HG02970 (cell line): ENCODE results near the gene TBC1D24.

Experiments used
- ATAC-seq: cut with Tn5 transposase; IDR thresholded peaks from one replicate; pipeline ENCODE4 v1.9.1; 2021; ENCODE audit warnings: mild to moderate bottlenecking, moderate library complexity, moderate number of reproducible peaks; ENCODE audit not compliant: unreplicated experiment, low FRiP score

Gene TBC1D24

GRCh38 chr16:2449118-2449517 lies 25.8 kb upstream of the TBC1D24 start:
- ATAC-seq = no peak

GRCh38 chr16:2450535-2450934 lies 24.4 kb upstream of the TBC1D24 start:
- no peak for ATAC-seq

GRCh38 chr16:2450975-2451381 lies 23.9 kb upstream of the TBC1D24 start:
- ATAC-seq = no peak

- ATAC-seq = no peak
Measured at GRCh38 chr16:2451851-2452320, 23.0 kb upstream of the TBC1D24 start.

- no peak for ATAC-seq
Measured at GRCh38 chr16:2452650-2453049, 22.3 kb upstream of the TBC1D24 start.

- ATAC-seq = no peak
Measured at GRCh38 chr16:2455081-2455845, 19.7 kb upstream of the TBC1D24 start.

DNA sequence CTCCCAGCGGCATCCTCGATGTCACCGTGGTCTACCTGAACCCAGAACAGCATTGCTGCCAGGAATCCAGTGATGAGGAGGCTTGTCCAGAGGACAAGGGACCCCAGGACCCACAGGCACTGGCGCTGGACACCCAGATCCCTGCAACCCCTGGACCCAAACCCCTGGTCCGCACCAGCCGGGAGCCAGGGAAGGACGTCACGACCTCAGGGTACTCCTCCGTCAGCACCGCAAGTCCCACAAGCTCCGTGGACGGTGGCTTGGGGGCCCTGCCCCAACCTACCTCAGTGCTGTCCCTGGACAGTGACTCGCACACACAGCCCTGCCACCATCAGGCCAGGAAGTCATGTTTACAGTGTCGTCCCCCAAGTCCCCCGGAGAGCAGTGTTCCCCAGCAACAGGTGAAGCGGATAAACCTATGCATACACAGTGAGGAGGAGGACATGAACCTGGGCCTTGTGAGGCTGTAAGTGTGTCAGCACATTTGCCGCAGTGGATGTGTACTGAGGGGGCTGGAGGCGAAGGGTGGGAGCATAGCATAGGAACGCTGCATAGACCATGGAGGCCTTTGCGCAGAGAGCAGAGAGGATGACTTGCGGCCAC lies 18.3 kb upstream of the TBC1D24 start:
- no peak for ATAC-seq

DNA sequence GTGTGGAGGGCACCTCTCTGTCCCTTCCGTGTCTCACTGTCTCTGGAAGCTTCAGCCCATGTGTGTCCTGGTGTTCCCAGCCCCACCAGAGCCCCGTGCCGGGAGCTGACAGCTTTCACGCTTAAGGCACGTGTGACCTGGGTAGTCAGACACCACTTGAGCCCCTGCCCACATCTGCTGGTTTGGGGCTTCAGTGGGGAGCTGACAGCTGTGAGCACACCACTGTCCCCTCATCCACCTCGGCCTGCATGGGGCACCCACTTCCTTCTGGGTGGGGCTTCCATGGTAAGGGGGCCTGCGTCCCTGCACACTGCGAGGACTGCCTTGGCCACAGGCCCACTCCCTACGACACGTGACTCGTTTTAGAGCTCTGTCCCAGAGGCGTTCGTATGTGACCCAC lies 17.7 kb upstream of the TBC1D24 start:
- no peak for ATAC-seq

- no peak for ATAC-seq
Measured at GRCh38 chr16:2457946-2458345, 17.0 kb upstream of the TBC1D24 start.

DNA sequence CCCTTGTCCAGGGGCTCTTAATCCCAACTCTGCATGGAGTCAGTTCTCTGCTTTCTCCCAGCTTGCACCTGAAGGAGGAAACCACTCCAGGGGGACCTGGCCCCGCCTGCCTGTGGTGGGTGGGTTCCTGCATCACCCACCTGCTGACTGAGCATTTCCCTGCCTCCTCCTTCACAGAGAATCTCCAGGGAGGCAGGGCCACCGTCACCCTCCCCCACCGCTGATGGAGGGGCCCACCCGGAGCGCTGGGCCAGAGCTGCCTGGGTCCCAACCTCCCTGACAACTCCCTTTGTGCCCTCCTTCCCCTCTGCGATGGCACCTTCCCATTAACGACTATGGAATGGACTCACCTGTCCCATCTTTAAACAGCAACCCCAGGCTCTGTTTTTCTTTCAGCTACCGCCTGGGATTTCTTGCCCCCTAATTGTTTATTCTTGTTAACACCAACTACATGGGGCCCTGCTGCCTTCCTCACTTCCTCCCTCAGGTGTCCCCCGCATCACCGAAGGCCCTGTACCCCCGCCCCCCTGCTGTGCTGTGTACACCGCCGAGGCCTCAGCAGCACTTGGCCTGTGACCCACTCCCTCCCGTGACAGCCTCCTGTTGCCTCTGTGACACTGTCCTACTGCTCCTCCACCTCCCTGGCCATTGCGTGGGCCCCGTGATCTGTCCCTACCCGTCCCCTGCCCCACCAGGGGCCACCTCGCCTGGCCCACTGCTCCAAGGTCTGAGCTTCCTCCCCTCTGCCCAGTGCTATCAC lies 15.9 kb upstream of the TBC1D24 start:
- ATAC-seq = no peak

DNA sequence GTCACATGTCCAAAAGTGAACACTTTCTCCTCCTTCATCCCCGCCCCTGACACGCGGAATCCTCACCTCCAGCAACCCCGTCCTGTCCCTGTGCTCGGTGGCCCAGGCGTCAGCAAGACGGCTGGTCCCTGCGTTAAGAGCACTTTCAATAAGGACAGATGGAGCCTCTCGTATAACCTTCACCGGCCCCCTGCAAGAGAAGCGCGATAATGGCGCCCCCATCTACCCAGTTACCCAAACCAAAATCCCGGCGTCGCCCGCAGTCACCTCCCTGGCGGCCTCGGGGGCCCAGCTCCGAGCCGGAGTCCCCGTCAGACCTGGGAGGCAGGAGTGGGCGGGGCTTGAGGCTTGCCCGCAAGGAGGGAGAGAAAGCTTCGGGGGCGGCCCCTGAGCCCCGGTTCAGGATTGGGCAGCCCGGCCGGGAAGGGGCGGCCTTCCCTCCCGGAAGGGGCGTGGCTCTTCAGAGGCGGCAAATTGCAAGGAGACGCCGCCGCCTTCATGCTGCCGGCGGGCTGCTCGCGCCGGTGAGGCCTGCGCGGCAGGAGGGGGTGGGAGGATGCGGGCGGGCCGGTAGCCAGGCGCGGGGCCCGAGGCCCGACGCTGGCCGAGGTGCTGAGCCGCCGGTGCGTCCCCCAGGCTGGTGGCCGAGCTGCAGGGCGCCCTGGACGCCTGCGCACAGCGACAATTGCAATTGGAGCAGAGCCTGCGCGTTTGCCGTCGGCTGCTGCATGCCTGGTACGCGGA lies 15.1 kb upstream of the TBC1D24 start, which contains the start of gene TEDC2:
TSS of gene TEDC2 (plus strand) at position 463 of the 744 bp plus-strand sequence. CDS start at position 499, 36 bp downstream.
- ATAC-seq = peak; percentile 69

- ATAC-seq = no peak
Measured at GRCh38 chr16:2460391-2460713, 14.6 kb upstream of the TBC1D24 start.

GRCh38 chr16:2460916-2461315 lies 14.0 kb upstream of the TBC1D24 start:
- no peak for ATAC-seq

DNA sequence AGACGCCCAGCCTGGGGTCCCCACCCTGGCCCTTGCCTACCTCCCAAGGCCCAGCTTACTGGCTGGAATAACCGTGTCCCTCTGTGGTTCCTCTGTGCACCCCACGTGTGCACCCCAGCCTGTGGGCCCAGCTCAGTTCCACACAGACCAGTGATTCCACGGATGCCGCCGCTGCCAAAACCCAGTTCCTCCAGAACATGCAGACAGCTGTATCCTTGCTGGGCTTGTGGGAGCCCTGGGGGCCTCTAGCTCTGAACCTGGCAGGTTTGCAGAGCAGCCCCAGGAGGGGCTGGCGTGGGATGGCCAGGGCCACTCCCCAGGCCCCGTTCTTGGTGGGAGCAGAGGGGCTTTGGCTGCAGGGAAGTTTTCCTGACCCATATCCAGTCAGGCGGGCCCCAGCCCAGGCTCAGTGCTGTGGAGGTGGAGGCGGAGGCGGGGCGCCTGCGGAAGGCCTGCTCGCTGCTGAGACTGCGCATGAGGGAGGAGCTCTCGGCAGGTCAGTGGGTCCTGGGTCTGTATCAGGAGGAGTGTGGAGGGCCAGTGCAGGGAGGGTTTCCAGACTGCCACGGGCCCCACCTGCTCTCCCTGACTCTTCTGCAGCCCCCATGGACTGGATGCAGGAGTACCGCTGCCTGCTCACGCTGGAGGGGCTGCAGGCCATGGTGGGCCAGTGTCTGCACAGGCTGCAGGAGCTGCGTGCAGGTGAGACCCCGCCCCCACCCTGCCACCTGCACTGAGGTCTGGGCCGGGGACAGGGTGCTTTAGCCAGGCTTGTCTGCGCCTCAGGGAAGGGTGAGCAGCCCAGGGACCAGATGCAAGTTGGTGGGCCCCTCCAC lies 12.7 kb upstream of the TBC1D24 start:
- no peak for ATAC-seq

DNA sequence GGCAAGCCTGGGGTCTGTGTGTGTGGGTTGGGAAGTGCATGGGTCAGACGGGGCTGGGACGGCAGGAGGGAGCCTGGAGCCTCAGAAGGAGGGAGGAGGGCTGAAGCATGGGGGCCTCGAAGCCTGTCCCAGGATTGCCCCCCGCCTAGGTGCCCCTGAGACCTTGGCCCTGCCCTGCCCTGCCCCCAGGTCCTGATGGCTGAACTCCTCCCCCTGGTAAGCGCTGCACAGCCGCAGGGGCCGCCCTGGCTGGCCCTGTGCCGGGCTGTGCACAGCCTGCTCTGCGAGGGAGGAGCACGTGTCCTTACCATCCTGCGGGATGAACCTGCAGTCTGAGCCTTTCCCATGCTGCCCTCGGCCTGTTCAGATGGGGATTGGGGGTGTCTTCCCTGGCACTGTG lies 10.6 kb upstream of the TBC1D24 start:
- no peak for ATAC-seq

- ATAC-seq = no peak
Measured at GRCh38 chr16:2465653-2466415, 9.1 kb upstream of the TBC1D24 start.

DNA sequence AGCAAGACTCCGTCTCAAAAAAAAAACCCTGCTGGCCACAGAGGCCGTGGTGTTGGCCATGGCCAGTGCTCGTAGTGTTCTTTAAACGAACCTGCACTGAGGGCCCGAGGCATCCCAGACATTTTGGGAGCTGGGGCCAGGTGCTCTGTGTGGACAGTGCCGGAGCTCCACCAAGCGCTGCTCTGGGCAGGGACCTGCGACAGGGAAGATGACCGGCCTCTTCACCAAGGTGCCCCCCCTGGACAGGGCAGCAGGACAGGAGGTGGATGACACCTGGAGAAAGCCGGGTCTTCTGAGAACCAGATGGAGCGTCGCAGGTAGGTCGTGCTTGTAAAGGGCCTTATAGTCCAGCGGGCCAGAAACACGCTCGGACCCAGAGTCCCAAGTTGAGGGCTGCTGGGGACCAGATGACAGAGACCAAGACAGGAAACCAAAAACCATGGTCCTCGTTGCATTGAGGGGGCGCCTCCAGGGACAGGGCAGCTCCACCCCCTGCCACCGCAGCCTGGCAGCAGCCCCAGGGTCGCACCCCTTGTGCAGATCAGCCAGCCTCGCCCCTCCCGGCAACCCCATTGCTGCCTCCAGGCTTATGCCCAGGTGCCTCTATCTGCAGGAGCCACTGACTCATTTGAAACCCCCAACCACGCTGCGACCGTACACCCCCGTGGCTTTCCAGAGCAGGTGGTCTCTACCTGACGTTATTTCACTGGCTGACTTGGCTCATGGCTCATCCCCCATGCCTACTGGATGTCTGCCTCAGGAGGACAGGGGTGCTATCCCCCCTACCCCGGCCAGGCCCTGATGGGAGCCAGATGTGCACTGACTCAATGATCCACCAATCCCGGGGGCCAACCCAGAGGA lies 8.0 kb upstream of the TBC1D24 start:
- no peak for ATAC-seq

- ATAC-seq = no peak
Measured at GRCh38 chr16:2467528-2468232, 7.2 kb upstream of the TBC1D24 start.
